ENCODE data around the gene KIRREL3.

DNA sequence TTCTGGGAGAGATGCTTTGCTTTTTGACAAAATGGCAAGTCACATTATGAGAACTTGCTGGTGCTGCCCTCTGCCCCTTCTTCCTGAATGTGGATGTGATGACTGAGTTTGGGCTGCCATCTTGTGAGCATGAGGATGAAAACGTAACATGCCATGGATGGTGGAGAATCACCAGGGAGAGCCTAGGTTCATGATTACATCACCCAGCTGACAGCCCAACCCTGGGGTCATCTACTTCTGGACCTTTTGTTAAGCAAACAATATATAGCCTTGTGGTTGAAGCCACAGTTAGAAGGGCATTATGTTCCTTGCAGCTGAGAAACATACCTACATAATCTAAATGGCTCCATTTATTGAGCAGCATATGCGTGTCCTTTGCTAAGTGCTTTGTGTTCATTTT, 321.5 kb downstream of the KIRREL3 start:
- TF ChIP-seq, protein P1, sequence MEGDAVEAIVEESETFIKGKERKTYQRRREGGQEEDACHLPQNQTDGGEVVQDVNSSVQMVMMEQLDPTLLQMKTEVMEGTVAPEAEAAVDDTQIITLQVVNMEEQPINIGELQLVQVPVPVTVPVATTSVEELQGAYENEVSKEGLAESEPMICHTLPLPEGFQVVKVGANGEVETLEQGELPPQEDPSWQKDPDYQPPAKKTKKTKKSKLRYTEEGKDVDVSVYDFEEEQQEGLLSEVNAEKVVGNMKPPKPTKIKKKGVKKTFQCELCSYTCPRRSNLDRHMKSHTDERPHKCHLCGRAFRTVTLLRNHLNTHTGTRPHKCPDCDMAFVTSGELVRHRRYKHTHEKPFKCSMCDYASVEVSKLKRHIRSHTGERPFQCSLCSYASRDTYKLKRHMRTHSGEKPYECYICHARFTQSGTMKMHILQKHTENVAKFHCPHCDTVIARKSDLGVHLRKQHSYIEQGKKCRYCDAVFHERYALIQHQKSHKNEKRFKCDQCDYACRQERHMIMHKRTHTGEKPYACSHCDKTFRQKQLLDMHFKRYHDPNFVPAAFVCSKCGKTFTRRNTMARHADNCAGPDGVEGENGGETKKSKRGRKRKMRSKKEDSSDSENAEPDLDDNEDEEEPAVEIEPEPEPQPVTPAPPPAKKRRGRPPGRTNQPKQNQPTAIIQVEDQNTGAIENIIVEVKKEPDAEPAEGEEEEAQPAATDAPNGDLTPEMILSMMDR (IDR thresholded peaks at IDR 0.05; ENCODE audit: insufficient read depth, low read length, poor library complexity, severe bottlenecking) = no peak
- TF ChIP-seq EZH2phosphoT487 (conservative IDR thresholded peaks at IDR 0.05; ENCODE audit: low read length) = no peak

All from SU-DHL-6 (cell line).